Sigmoid colon (tissue), 4 donors: ENCODE data around the gene RUNX2.

Experiments
- POLR2A ChIP-seq, 2 donors: fragments of 450-650 bp; IDR thresholded peaks; one replicate each; pipeline ENCODE4 v1.6.1; 2016; ENCODE audit warnings: antibody characterized with exemption in 2 of 2, mild to moderate bottlenecking in 2 of 2, moderate library complexity in 2 of 2
- POLR2AphosphoS5 ChIP-seq, 4 donors: sonication (generic); formaldehyde crosslinking; IDR thresholded peaks; one replicate each; pipeline ENCODE4 v1.6.1; 2017; ENCODE audit warnings: antibody characterized with exemption in 4 of 4
- TF ChIP-seq, protein P1 (sequence below), 4 experiments: fragments of 450-650 bp in 3 of 4; fragments of 200-600 bp in 1 of 4; IDR thresholded peaks; one replicate each; pipeline ENCODE4 v1.5.1; 2016 to 2019; ENCODE audit warnings: antibody characterized with exemption in 4 of 4, mild to moderate bottlenecking in 3 of 4, moderate library complexity in 2 of 4

DNA sequence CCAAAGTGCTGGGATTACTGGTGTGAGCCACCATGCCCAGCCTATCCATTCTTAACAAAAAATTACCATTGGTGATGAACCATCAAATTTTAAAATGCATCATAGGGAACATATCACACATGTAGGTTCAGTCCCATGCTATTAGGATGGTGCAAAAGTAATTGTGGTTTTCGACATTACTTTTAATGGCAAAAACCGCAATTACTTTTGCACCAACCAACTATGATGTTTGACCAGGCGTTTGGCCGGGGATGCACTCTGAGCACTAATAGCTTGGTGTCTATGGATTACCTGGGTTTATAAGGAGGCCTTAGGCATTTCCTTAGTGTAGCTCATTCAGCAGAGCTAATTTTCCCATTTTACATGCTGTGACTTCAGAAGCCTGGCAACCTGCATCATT lies 296.1 kb downstream of the RUNX2 start:
- TF ChIP-seq, protein P1, sequence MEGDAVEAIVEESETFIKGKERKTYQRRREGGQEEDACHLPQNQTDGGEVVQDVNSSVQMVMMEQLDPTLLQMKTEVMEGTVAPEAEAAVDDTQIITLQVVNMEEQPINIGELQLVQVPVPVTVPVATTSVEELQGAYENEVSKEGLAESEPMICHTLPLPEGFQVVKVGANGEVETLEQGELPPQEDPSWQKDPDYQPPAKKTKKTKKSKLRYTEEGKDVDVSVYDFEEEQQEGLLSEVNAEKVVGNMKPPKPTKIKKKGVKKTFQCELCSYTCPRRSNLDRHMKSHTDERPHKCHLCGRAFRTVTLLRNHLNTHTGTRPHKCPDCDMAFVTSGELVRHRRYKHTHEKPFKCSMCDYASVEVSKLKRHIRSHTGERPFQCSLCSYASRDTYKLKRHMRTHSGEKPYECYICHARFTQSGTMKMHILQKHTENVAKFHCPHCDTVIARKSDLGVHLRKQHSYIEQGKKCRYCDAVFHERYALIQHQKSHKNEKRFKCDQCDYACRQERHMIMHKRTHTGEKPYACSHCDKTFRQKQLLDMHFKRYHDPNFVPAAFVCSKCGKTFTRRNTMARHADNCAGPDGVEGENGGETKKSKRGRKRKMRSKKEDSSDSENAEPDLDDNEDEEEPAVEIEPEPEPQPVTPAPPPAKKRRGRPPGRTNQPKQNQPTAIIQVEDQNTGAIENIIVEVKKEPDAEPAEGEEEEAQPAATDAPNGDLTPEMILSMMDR (IDR thresholded peaks at IDR 0.05): no peak
- TF ChIP-seq POLR2AphosphoS5 (IDR thresholded peaks at IDR 0.05) (no peak), POLR2A (IDR thresholded peaks at IDR 0.05) (no peak)
